Brain microvascular endothelial cell (primary cell): Measurements from ENCODE around the gene HERC5.

Source experiments
- DNase-seq: peaks from one replicate; pipeline ENCODE4 v3.0.0-alpha.2; 2020
- H3K27ac ChIP-seq: fragments of 250-450 bp; sonication (Bioruptor Pico); 2 replicates; pipeline ENCODE4 v1.5.1; 2020; ENCODE audit warnings: mild to moderate bottlenecking, moderate library complexity
- H3K27me3 ChIP-seq: fragments of 250-450 bp; sonication (Bioruptor Pico); replicated peaks from 2 replicates; pipeline ENCODE4 v1.5.1; 2020; ENCODE audit warnings: mild to moderate bottlenecking
- H3K36me3 ChIP-seq: fragments of 250-450 bp; sonication (Bioruptor Pico); replicated peaks from 2 replicates; pipeline ENCODE4 v1.5.1; 2020; ENCODE audit warnings: mild to moderate bottlenecking
- H3K4me3 ChIP-seq: 2 replicates; pipeline ENCODE4 v1.5.1; 2011; ENCODE audit warnings: low read depth, mild to moderate bottlenecking, control low read depth, low read length, moderate library complexity
- CTCF ChIP-seq: IDR thresholded peaks from 2 replicates; pipeline ENCODE4 v1.5.1; 2011; ENCODE audit warnings: low read depth, mild to moderate bottlenecking, moderate library complexity, low read length, control low read depth, inconsistent platforms; ENCODE audit errors: missing control alignments
- in situ Hi-C: cut with HindIII; loops from 2 replicates; pipeline ENCODE4 v1.10.0; 2017; ENCODE audit warnings: low sequenced_read_pairs, low pct_ligation_motif_present

The HERC5 gene

GRCh38 chr4:88458104-88458740 lies 1.3 kb downstream of the HERC5 start:
- H3K27ac ChIP-seq: no peak overlapping the region
- no peak for DNase-seq
- no peak overlapping the region for H3K4me3 ChIP-seq
- no peaks in the 10 kb centered on the region for H3K36me3 ChIP-seq
- in situ Hi-C loops: no loop called here
- TF ChIP-seq CTCF: no peak
- H3K27me3 ChIP-seq: peaks cover 2% of the 10 kb centered on the region

GRCh38 chr4:88465653-88466192 lies 8.8 kb downstream of the HERC5 start:
- H3K27me3 ChIP-seq: no peaks in the 10 kb centered on the region
- H3K36me3 ChIP-seq: no peaks in the 10 kb centered on the region
- H3K27ac ChIP-seq: no peak overlapping the region
- TF ChIP-seq CTCF: no peak
- DNase-seq: no peak
- in situ Hi-C loops: no loop called here
- no peak overlapping the region for H3K4me3 ChIP-seq

GRCh38 chr4:88467392-88467791 lies 10.5 kb downstream of the HERC5 start:
- Histone ChIP-seq H3K27ac (no peak overlapping the region), H3K4me3 (no peak overlapping the region), H3K27me3 (no peaks in the 10 kb centered on the region), H3K36me3 (no peaks in the 10 kb centered on the region)
- no peak for DNase-seq
- in situ Hi-C loops: no loop called here
- no peak for TF ChIP-seq CTCF

- DNase-seq: no peak
- in situ Hi-C loops: no loop called here
- TF ChIP-seq CTCF: no peak
Measured at GRCh38 chr4:88477229-88477860, 20.4 kb downstream of the HERC5 start.

GRCh38 chr4:88478247-88478646 lies 21.3 kb downstream of the HERC5 start:
- in situ Hi-C loops: no loop called here
- TF ChIP-seq CTCF: no peak

More at GRCh38 chr4:88477229-88477860, 20.4 kb downstream of the HERC5 start:
- Histone ChIP-seq H3K27ac (no peak overlapping the region), H3K4me3 (no peak overlapping the region), H3K27me3 (no peaks in the 10 kb centered on the region), H3K36me3 (no peaks in the 10 kb centered on the region)

More at GRCh38 chr4:88478247-88478646, 21.3 kb downstream of the HERC5 start:
- H3K27me3 ChIP-seq: no peaks in the 10 kb centered on the region
- H3K36me3 ChIP-seq: no peaks in the 10 kb centered on the region
- no peak overlapping the region for H3K4me3 ChIP-seq
- H3K27ac ChIP-seq: no peak overlapping the region
- DNase-seq: no peak
